Measurements from ENCODE around the gene MAGT1.

Gene MAGT1

DNA sequence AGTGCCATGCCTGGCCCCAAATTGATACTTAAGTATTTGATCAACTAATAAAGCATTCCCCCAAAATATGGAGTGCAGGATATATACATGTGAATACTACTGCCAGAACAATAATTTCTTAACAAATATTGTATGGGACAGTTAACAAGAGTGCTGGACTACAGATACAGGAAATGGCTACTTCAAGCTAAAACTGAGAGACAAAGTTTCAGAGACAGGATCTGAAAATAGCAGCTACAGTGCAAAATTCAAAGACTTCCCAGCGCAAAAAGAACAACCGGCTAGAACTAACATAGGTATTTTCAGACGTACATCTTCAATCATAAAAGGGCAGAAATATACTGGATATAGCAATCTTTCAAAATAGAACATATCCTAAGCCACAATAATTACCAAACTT lies 115.5 kb downstream of the MAGT1 start:
- TF ChIP-seq, protein P1, sequence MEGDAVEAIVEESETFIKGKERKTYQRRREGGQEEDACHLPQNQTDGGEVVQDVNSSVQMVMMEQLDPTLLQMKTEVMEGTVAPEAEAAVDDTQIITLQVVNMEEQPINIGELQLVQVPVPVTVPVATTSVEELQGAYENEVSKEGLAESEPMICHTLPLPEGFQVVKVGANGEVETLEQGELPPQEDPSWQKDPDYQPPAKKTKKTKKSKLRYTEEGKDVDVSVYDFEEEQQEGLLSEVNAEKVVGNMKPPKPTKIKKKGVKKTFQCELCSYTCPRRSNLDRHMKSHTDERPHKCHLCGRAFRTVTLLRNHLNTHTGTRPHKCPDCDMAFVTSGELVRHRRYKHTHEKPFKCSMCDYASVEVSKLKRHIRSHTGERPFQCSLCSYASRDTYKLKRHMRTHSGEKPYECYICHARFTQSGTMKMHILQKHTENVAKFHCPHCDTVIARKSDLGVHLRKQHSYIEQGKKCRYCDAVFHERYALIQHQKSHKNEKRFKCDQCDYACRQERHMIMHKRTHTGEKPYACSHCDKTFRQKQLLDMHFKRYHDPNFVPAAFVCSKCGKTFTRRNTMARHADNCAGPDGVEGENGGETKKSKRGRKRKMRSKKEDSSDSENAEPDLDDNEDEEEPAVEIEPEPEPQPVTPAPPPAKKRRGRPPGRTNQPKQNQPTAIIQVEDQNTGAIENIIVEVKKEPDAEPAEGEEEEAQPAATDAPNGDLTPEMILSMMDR (conservative IDR thresholded peaks at IDR 0.05; ENCODE audit: low read depth, low read length), result no peak
- Histone ChIP-seq H3K27ac (no peak overlapping the region), H3K4me3 (IDR thresholded peaks at IDR 0.05; ENCODE audit: insufficient read depth, low read depth, low read length) (no peak overlapping the region)

DNA sequence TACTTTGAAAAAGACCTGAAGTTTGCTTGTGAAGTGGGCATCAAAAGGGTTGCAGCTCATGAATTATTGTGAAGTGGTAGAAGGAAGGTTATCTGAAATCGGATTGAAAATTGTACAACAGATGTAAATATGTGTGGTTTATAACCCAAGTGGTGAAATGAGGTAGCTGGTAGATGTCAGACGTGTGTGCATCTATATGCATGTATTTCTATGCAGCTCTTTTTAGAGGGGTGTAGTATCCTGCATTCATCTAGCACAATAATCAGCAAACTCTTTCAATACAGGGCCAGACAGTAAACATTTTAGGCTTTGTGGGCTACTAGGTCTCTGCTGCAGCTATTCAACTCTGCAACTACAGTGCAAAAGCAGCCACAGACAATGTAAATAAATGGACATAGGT lies 118.6 kb downstream of the MAGT1 start:
- H3K9ac ChIP-seq, result no peak overlapping the region
- no peak overlapping the region for H3K27ac ChIP-seq
- TF ChIP-seq, protein P1 (conservative IDR thresholded peaks at IDR 0.05; ENCODE audit: low read depth, low read length), result no peak
- H3K4me1 ChIP-seq (ENCODE audit: low read depth, poor library complexity, severe bottlenecking), result peaks cover 10% of the 10 kb centered on the region
- H3K27me3 ChIP-seq (ENCODE audit: insufficient read depth, low read depth), result no peaks in the 10 kb centered on the region
- H3K4me3 ChIP-seq (IDR thresholded peaks at IDR 0.05; ENCODE audit: insufficient read depth, low read depth, low read length), result no peak overlapping the region
- H2AFZ ChIP-seq (ENCODE audit: low read depth), result no peak overlapping the region
- H3K4me2 ChIP-seq, result no peak overlapping the region
- H3K79me2 ChIP-seq (ENCODE audit: insufficient read depth, low read depth), result peaks cover 99% of the 10 kb centered on the region
- H4K20me1 ChIP-seq (ENCODE audit: insufficient read depth), result no peaks in the 10 kb centered on the region
- H3K36me3 ChIP-seq (ENCODE audit: insufficient read depth), result no peaks in the 10 kb centered on the region

More for the DNA sequence above, 115.5 kb downstream of the MAGT1 start:
- Histone ChIP-seq H3K4me1 (ENCODE audit: low read depth, poor library complexity, severe bottlenecking) (peaks cover 36% of the 10 kb centered on the region), H3K9ac (no peak overlapping the region), H4K20me1 (ENCODE audit: insufficient read depth) (no peaks in the 10 kb centered on the region), H2AFZ (ENCODE audit: low read depth) (no peak overlapping the region), H3K4me2 (peak overlapping the region; percentile 21; the same call in 1 of the 2 replicates), H3K79me2 (ENCODE audit: insufficient read depth, low read depth) (peaks cover 99% of the 10 kb centered on the region), H3K27me3 (ENCODE audit: insufficient read depth, low read depth) (no peaks in the 10 kb centered on the region), H3K36me3 (ENCODE audit: insufficient read depth) (no peaks in the 10 kb centered on the region)

Measured in KMS-11 (cell line).